ENCODE measurements around the gene USH1C.

USH1C gene

GRCh38 chr11:17568944-17569343 lies 24.7 kb upstream of the USH1C start:
- no peak for DNase-seq

- no peak for DNase-seq
These were observed 20.4 kb upstream of the USH1C start for GRCh38 chr11:17564687-17565042.

GRCh38 chr11:17563961-17564686 lies 19.9 kb upstream of the USH1C start:
- DNase-seq, result no peak

- no peak for DNase-seq
These were observed 19.0 kb upstream of the USH1C start for GRCh38 chr11:17563231-17563646.

GRCh38 chr11:17561526-17561925 lies 17.3 kb upstream of the USH1C start:
- no peak for DNase-seq

GRCh38 chr11:17561111-17561415 lies 16.8 kb upstream of the USH1C start:
- DNase-seq, result no peak

- DNase-seq, result no peak
These were observed 16.3 kb upstream of the USH1C start for GRCh38 chr11:17560281-17561110.

GRCh38 chr11:17559341-17560087 lies 15.3 kb upstream of the USH1C start:
- DNase-seq, result no peak

- no peak for DNase-seq
These were observed 14.7 kb upstream of the USH1C start for GRCh38 chr11:17558916-17559315.

GRCh38 chr11:17558025-17558780 lies 14.0 kb upstream of the USH1C start:
- no peak for DNase-seq

GRCh38 chr11:17556999-17557398 lies 12.8 kb upstream of the USH1C start:
- DNase-seq, result no peak

GRCh38 chr11:17554487-17554886 lies 10.3 kb upstream of the USH1C start:
- DNase-seq, result no peak

- no peak for DNase-seq
These were observed 9.0 kb upstream of the USH1C start for GRCh38 chr11:17553249-17553546.

GRCh38 chr11:17552392-17553248 lies 8.4 kb upstream of the USH1C start:
- no peak for DNase-seq

- DNase-seq, result no peak
These were observed 7.8 kb upstream of the USH1C start for GRCh38 chr11:17552041-17552355.

- no peak for DNase-seq
These were observed 7.3 kb upstream of the USH1C start for GRCh38 chr11:17551347-17552040.

- DNase-seq, result no peak
These were observed 6.5 kb upstream of the USH1C start for GRCh38 chr11:17550450-17551346.

GRCh38 chr11:17548444-17548843 lies 4.2 kb upstream of the USH1C start:
- DNase-seq, result no peak

GRCh38 chr11:17547932-17548331 lies 3.7 kb upstream of the USH1C start:
- no peak for DNase-seq

- no peak for DNase-seq
These were observed 2.9 kb upstream of the USH1C start, which contains the start of gene OTOG for GRCh38 chr11:17547051-17547577. Gene OTOG, plus strand, starts transcription at chr11:17547259. Its CDS starts 114 bp downstream, at chr11:17547373.

All from CD4-positive, alpha-beta T cell treated with Interleukin-1 beta for 1 hour (primary cell).